GM12891 (cell line): ENCODE data around the gene BCL7A.

Experiments
- DNase-seq: peaks from one replicate; pipeline ENCODE4 v3.0.0; 2011; ENCODE audit warnings: low spot score; ENCODE audit not compliant: insufficient read length
- FAIRE-seq: peaks from 2 replicates; lab custom pipeline; 2011; peaks lifted over from hg19 to GRCh38; lab: Jason Lieb, UNC
- PAX5 ChIP-seq: IDR thresholded peaks from 2 replicates; pipeline ENCODE4 v1.6.1; 2011; ENCODE audit warnings: low read length, moderate library complexity, mild to moderate bottlenecking; ENCODE audit not compliant: insufficient read depth, severe bottlenecking
- POLR2A ChIP-seq: IDR thresholded peaks from 2 replicates; pipeline ENCODE4 v1.6.1; 2011; ENCODE audit warnings: low read depth, low read length, control low read depth
- POLR2AphosphoS5 ChIP-seq: IDR thresholded peaks from 2 replicates; pipeline ENCODE4 v1.6.1; 2011; ENCODE audit warnings: low read depth, low read length, control low read depth
- POU2F2 ChIP-seq: IDR thresholded peaks from 2 replicates; pipeline ENCODE4 v1.6.1; 2011; ENCODE audit warnings: low read depth, mild to moderate bottlenecking, control low read depth, low read length, moderate library complexity
- SPI1 ChIP-seq: IDR thresholded peaks from 2 replicates; pipeline ENCODE4 v1.6.1; 2011; ENCODE audit warnings: low read depth, low read length, control low read depth
- TAF1 ChIP-seq: IDR thresholded peaks from 2 replicates; pipeline ENCODE4 v1.6.1; 2011; ENCODE audit warnings: low read depth, low read length, control low read depth

Gene BCL7A

GRCh38 chr12:122086116-122086515 lies 64.4 kb downstream of the BCL7A start:
- no peak for FAIRE-seq

DNA sequence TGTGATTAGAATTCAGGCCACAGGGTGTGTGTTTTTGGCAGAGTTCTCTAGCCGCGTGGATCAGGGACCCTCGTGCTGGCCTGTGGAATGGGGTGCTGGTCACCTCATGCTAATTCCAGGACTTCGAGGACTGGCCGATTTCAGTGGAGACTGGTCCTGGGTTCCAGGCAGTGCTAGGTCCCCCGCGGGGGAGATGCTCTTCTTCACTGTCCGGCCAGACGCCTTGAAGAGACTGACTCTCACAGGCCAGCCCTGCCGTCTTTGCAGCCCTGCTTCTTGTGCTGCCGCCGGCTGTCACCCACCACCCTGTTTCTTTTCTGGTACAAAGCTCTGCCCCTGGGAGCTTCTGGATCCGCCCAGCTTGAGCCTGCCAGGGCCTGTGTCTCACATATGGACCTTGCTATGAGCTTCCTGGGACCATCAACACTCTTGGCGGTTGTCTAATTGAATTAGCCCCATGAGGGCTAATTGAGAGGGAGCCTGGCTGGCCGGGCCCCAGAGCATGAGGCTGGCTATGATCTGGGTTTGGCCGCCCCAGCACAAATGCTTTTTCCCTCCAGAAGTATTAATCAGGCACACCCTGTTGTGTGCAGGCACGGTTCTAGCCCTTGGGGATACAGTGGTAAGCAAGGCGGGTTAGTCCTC lies 65.1 kb downstream of the BCL7A start:
- TF ChIP-seq PAX5 (no peak), POU2F2 (no peak), SPI1 (no peak), TAF1 (no peak), POLR2A (no peak)

More at GRCh38 chr12:122086116-122086515, 64.4 kb downstream of the BCL7A start:
- TF ChIP-seq TAF1 (no peak), POU2F2 (no peak), POLR2A (no peak), PAX5 (no peak), SPI1 (no peak), POLR2AphosphoS5 (no peak)
- no peak for DNase-seq

DNA sequence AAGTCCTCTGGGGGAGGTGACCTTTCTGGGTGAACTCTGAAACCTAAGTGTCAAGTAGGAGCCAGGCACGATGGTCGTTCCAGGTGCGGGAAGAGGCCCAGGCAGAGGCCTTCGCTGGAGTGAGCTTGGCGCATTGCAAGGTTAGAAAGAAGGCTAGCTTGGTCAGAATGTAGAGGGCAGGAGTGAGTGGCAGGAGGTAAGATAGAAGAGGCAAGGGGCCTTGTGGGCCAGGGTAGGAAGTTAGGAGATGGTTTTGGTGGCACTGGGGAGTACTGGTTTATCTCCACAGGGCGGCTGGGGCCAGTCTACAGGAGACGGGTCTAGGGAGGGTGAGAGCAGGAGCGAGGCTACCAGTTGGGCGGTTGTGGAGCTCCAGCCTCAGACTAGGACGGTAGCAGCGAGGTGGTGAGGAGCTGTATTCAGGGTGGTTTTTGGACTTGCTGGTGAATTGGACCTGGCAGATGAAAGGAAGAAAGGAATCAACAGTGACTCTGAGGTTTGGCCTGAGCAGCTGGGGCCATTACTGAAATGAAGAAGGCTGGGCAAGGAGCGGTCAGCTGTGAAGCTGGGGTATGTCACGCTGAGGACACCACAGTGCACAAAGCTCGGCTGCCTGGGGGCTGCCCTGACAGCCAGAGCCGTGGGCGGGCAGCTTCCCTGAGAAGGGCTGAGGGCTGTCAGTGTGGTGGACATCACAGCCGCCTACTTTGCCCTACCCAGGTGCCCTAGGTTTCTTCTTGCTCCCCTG lies 65.9 kb downstream of the BCL7A start:
- TF ChIP-seq POLR2A (no peak), POLR2AphosphoS5 (no peak), SPI1 (no peak), TAF1 (no peak), POU2F2 (no peak), PAX5 (no peak)
- no peak for FAIRE-seq

More for the DNA sequence above, 65.1 kb downstream of the BCL7A start:
- FAIRE-seq (no peak), DNase-seq (no peak)

GRCh38 chr12:122088179-122088810 lies 66.6 kb downstream of the BCL7A start:
- DNase-seq: no peak
- TF ChIP-seq TAF1: no peak
- no peak for TF ChIP-seq POLR2A
- TF ChIP-seq POLR2AphosphoS5: no peak
- TF ChIP-seq SPI1: no peak
- TF ChIP-seq PAX5: no peak
- no peak for TF ChIP-seq POU2F2
- no peak for FAIRE-seq

More for the DNA sequence above, 65.9 kb downstream of the BCL7A start:
- no peak for DNase-seq

GRCh38 chr12:122089077-122089476 lies 67.4 kb downstream of the BCL7A start:
- TF ChIP-seq POLR2A (no peak), PAX5 (no peak), POLR2AphosphoS5 (no peak), SPI1 (no peak), POU2F2 (no peak), TAF1 (no peak)
- DNase-seq (no peak), FAIRE-seq (no peak)

DNA sequence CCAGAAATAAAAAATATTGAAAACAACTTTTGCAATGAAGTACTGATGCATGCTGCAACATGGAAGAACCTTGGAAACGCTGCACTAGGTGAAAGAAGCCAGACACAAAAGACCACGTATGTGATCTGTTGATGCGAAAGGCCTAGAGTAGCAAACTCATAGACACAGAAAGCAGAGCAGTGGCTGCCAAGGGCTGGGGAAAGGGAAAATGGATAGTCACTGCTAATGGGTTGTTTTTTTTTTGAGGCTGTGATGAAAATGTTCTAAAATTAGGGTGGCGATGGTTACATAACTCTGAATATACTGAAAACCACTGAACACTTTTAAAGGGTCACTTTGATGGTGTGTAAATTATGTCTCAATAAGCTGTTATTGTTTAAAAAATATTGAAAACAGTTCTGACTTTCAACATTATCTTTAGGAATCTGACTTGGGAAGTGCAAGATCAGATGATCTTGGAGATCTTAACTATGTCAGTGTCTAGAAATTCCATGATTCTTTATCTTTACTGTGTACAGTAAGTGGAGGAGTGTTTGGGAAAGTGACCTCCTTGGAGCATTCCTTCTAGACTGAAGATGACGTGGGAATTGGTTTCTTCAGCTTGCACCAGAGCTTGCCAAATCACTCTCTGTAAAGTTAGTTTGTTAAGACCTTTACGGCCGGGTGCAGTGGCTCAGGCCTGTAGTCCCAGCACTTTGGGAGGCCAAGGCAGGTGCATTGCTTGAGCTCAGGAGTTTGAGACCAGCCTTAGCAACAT lies 69.3 kb downstream of the BCL7A start:
- no peak for FAIRE-seq
- TF ChIP-seq SPI1: no peak
- TF ChIP-seq POU2F2: no peak
- TF ChIP-seq PAX5: no peak
- TF ChIP-seq POLR2AphosphoS5: no peak
- no peak for TF ChIP-seq POLR2A
- TF ChIP-seq TAF1: no peak
- DNase-seq: no peak

DNA sequence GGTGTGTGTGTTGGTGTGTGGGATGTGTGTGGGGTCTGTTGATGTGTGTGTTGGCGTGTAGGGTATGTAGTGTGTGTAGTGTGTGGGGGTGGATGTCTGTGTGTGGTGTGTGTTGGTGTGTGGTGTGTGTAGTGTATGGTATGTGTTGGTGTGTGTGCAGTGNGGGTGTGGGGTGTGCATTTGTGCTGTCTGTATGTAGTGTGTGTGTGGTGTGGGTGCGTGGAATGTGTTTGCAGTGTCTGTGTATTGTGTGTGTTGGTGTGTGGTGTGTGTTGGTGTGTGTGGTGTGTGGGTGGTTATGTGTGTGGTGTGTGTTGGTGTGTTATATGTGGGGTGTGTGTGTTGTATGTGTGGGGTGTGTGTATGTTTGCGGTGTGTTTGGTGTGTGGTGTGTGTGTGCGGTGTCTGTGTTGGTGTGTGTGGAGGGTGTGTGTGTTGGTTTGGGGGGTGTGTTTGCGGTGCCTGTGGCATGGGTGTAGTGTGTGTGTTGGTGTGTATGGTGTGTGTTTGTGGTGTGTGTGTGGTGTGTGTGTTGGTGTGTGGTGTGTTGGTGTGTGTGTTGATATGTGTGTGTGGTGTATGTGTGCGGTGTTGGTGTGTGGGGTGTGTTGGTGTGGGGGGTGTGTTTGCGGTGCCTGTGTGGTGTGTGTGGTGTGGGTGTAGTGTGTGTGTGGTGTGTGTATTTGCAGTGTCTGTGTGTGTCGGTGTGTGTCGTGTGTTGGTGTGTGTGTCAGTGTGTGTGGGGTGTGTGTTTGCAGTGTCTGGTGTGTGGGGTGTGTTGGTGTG lies 71.6 kb downstream of the BCL7A start:
- TF ChIP-seq POLR2A: no peak
- FAIRE-seq (no peak), DNase-seq (no peak)

DNA sequence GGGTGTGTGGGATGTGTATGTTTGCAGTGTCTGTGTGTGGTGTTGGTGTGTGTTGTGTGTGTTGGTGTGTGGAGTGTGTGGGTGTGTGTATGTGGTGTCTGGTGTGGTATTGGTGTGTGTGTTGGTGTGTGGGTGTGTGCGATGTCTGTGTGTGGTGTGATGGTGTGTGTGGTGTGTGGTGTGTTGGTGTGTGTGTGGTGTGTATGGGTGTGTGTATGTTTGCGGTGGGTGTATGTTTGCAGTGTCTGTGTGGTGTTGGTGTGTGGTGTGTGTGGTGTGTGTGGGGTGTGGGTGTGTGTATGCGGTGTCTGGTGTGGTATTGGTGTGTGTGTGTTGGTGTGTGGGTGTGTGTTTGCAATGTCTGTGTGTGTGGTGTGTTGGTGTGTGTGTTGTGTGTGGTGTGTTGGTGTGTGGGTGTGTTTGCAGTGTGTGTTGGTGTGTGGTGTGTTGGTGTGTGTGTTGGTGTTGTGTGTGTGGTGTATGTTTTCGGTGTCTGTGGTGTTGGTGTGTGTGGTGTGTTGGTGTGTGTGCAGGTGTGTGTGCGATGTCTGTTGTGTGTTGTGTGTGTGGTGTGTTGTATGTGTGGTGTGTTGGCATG lies 72.6 kb downstream of the BCL7A start:
- TF ChIP-seq PAX5 (no peak), POLR2AphosphoS5 (no peak), SPI1 (no peak), POLR2A (no peak), TAF1 (no peak), POU2F2 (no peak)
- no peak for FAIRE-seq
- DNase-seq: no peak
